NK-92 treated with Interleukin-12 subunit alpha and Interleukin-12 subunit beta, amount 100 ng/mL, for 24 hours (cell line): ENCODE data around the gene TEDC2.

Experiments used
- DNase-seq: peaks from one replicate; lab custom pipeline; 2025; lab: John Stamatoyannopoulos, UW

TEDC2 gene

DNA sequence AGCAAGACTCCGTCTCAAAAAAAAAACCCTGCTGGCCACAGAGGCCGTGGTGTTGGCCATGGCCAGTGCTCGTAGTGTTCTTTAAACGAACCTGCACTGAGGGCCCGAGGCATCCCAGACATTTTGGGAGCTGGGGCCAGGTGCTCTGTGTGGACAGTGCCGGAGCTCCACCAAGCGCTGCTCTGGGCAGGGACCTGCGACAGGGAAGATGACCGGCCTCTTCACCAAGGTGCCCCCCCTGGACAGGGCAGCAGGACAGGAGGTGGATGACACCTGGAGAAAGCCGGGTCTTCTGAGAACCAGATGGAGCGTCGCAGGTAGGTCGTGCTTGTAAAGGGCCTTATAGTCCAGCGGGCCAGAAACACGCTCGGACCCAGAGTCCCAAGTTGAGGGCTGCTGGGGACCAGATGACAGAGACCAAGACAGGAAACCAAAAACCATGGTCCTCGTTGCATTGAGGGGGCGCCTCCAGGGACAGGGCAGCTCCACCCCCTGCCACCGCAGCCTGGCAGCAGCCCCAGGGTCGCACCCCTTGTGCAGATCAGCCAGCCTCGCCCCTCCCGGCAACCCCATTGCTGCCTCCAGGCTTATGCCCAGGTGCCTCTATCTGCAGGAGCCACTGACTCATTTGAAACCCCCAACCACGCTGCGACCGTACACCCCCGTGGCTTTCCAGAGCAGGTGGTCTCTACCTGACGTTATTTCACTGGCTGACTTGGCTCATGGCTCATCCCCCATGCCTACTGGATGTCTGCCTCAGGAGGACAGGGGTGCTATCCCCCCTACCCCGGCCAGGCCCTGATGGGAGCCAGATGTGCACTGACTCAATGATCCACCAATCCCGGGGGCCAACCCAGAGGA lies 7.0 kb downstream of the TEDC2 start:
- no peak for DNase-seq

DNA sequence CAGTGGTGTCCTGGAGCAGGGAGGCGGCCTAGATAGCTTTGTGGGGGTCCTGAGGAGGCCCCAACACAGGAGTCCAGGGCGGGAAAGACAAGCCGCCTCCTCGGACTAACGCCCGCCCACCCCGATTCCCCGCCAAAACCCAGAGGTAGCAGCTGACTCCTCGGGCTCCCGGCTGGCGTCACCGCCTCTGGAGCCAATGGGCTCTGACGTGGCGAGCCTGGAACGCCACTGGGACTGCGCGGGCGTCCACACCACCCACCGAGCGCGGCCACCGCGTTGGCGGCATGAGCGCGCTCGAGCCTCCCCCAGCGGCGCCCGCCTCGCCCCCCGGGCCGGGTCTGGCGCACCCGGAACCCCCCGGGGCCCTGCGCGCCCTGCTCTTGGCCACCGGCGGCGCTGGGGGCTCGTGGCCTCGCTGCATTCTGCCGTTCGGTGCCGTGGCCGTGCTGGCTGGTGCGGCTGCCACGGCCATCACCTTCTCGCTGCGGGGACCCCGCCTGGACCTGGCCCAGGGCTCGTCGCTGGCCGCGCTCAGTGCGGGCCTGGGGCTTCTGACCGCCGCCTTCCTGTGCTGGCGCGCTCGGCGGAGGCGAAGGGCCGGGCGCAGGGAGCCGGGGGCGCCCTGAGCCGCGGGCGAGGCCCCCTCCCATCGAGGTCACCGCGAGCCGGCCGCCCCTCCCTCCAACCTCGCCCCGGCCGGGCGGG lies 7.8 kb downstream of the TEDC2 start:
- DNase-seq = no peak

DNA sequence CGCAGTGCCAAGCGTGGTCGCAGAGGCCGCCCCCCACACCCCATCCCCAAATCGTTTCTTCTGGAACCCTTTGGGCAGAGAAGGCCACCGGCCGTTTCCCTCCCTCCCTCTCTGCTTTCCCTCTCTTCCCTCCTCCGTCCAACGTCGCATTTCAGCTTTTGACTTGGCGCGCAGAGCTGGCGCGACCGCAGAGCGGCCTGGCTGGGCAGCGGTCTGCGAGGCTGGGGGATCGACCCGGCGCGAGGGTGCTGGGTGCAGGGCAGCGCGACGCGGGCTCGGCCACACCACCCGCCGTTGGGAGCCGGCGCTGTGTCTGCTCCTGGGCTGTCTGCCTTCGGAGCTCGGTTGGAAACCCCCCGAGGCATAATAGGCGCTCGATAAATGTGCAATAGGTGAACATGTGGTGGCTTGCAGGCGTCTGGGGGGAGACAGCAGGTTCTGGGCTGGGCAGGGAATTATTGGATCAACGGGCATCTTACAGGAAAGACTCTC lies 8.4 kb downstream of the TEDC2 start:
- no peak for DNase-seq

DNA sequence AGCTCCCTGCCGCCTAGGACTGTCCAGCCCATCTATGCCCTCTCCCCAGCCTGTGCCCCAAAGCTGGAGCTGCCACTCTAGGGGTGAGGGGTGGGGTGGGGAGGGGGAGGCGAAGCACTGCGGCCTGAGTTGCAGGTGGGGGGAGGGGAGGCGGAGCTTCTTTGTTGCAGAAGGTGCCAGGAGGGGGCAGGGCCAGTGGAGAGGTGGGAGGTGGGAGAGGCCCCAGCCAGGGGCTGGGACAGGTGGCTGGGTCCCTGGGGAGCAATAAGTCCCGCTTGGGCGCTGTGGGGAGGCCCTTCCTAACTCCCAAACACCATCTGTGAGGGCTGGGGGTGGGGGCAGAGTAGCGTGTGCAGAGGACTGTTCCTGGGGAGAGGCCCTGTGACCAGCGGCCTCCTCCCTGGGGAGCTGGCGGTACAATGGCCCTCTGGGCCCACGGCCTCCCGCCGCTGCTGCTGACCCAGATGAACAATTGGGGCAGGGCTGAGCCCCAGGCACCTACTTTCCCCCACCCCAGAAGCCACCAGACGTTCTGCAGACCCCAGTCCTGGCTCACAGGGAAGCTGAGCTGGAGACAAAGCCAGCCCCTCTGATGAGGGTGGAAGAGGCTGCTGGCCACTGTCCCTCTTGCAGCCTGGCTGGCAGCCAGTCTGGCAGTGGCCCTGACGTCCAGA lies 9.0 kb downstream of the TEDC2 start:
- DNase-seq = no peak

DNA sequence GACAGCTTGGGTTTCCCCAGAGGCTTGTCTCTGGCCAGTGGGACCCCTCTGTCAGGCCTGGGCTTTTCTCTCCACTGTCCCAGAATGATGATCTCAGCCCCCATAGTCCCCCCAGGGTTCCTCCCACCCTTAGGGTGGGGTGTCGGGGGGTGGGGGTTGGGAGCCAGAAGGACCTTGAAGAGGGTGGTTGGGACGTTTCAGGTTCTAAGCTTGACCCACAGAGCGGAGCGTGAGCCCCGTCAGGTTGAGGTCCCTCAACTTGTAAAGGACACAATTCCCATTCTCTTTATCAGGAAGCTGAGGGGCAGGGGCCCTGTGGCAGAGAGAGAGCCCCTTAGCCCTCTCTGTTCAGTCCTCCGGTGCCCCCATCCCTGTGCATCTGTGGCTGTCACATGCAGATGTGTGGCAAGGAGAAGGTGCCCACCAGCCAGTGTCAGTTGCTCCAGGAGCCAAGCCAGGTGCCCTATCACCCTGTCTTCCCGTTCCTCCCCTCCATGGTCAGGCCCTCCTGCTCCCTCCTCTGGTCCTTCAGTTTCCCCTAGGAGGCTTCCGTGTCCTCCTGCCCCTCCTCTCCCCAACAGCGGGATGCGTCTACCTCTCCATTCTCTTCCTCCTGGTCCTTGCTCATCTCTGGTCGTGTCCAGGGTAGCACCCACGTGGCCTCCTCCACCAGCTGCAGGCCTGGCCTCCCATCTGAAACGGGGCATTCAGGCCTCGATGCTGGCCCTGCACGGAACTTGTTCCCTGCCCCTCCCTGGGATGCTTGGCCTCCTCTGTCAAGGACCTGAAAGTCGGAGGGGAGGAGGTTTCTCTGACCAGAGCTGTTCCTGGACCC lies 9.7 kb downstream of the TEDC2 start:
- DNase-seq = no peak

DNA sequence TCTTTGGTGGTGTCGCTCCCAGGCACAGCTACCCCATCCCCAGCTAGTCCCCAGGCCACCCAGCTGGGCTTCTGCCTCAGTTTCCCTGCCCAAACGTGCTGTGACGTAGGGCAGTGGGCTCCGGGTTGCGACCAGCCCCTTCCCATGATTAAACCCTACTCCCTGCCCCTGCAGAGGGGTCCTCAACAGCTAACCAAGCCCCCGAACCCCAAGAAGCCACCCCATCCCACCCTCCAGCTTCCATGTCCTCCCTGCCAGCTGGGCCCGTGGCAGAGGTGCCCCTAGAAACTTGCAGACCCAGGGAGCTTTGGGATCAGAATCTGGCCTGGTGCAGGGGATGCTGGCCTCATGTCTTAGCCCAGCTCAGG lies 10.3 kb downstream of the TEDC2 start:
- DNase-seq = no peak

DNA sequence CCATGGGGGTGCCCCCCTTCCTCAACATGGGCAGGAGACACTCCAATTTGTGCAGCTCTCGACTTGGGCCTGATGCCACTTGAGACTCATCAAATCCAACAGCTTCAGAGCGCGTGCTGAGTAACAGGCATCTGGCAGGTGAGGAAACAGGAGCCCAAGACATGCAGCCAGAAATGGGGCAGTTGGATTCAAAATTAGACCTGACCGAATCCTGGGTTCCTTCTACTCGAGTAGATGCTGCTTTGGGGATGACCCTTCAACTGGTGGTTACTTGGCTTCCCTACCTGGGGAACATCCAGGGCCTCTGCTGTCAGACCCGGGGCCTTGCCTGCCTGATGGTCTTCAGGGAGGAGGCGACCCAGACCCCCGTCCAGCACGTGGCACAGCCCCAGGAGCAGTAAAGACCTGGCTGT lies 10.7 kb downstream of the TEDC2 start:
- no peak for DNase-seq

DNA sequence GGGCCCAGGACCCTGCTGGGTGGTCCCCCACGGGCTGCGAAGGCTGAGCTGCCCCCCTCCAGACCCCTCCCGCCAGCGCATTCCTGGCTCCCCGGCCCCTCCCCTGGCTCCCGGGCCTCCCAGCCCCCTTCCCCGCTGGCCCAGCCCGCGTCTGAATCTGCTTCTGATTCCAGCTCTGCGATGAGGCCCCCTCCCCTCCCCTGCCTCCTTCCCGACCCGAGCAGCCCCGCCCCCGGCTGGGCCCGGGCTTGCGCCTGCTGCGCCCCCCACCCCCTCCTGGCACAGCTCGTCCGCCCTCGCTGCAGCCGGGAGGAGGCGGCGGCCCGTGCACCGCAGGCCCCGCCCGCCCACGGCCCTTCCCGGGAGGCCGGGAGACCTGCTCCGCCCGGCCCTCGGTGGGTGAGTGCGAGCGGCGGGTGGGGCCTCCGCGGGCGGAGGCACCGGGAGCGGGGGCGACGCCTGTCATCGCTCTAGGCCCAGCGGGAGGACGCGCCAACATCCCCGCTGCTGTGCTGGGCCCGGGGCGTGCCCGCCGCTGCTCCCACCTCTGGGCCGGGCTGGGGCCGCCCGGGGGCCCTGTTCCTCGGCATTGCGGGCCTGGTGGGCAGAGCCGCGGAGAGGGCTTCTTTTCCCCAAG lies 11.2 kb downstream of the TEDC2 start, which contains the start of gene NTN3:
Gene NTN3, plus strand, starts transcription at position 282 of the 637 bp plus-strand sequence. CDS start 405 bp downstream, outside the sequence.
- DNase-seq = no peak

DNA sequence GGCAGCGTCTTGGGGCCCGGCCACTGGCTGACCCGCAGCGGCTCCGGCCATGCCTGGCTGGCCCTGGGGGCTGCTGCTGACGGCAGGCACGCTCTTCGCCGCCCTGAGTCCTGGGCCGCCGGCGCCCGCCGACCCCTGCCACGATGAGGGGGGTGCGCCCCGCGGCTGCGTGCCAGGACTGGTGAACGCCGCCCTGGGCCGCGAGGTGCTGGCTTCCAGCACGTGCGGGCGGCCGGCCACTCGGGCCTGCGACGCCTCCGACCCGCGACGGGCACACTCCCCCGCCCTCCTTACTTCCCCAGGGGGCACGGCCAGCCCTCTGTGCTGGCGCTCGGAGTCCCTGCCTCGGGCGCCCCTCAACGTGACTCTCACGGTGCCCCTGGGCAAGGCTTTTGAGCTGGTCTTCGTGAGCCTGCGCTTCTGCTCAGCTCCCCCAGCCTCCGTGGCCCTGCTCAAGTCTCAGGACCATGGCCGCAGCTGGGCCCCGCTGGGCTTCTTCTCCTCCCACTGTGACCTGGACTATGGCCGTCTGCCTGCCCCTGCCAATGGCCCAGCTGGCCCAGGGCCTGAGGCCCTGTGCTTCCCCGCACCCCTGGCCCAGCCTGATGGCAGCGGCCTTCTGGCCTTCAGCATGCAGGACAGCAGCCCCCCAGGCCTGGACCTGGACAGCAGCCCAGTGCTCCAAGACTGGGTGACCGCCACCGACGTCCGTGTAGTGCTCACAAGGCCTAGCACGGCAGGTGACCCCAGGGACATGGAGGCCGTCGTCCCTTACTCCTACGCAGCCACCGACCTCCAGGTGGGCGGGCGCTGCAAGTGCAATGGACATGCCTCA lies 12.0 kb downstream of the TEDC2 start:
- no peak for DNase-seq

DNA sequence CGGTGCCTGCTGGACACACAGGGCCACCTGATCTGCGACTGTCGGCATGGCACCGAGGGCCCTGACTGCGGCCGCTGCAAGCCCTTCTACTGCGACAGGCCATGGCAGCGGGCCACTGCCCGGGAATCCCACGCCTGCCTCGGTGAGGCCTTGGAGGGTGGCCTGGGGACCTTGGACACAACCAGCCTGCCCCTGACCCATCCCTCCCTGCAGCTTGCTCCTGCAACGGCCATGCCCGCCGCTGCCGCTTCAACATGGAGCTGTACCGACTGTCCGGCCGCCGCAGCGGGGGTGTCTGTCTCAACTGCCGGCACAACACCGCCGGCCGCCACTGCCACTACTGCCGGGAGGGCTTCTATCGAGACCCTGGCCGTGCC lies 12.6 kb downstream of the TEDC2 start:
- no peak for DNase-seq

DNA sequence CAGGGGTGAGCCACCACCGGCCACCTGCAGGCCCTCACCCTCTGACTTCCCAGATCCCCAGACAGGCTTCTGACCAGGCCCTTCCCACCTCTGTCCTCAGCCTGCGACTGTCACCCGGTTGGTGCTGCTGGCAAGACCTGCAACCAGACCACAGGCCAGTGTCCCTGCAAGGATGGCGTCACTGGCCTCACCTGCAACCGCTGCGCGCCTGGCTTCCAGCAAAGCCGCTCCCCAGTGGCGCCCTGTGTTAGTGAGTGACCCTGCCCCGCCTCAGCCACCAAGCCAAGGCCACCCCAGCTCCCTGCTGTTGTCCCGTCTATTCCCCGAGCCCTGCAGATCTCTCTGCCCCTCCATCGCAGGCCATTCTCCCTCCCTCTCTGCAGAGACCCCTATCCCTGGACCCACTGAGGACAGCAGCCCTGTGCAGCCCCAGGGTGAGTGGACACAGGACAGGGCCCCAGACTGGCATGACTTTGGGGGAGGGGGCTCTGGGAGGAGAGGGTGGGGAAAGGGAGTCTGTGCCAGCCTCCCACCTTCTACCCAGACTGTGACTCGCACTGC lies 13.1 kb downstream of the TEDC2 start:
- no peak for DNase-seq

DNA sequence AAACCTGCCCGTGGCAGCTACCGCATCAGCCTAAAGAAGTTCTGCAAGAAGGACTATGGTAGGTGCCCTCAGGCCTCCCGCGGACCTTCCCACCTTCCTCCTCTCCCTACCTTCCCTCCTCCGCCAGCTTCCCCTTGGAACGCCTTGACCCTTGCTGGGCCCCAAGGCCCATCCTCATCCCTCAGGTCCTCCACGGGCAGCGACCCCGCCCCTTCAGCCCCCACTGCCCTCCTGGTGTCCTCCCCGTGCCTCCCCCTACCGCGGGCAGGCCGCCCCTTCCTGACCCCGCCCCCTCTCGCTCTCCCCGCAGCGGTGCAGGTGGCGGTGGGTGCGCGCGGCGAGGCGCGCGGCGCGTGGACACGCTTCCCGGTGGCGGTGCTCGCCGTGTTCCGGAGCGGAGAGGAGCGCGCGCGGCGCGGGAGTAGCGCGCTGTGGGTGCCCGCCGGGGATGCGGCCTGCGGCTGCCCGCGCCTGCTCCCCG lies 13.6 kb downstream of the TEDC2 start:
- DNase-seq = no peak

DNA sequence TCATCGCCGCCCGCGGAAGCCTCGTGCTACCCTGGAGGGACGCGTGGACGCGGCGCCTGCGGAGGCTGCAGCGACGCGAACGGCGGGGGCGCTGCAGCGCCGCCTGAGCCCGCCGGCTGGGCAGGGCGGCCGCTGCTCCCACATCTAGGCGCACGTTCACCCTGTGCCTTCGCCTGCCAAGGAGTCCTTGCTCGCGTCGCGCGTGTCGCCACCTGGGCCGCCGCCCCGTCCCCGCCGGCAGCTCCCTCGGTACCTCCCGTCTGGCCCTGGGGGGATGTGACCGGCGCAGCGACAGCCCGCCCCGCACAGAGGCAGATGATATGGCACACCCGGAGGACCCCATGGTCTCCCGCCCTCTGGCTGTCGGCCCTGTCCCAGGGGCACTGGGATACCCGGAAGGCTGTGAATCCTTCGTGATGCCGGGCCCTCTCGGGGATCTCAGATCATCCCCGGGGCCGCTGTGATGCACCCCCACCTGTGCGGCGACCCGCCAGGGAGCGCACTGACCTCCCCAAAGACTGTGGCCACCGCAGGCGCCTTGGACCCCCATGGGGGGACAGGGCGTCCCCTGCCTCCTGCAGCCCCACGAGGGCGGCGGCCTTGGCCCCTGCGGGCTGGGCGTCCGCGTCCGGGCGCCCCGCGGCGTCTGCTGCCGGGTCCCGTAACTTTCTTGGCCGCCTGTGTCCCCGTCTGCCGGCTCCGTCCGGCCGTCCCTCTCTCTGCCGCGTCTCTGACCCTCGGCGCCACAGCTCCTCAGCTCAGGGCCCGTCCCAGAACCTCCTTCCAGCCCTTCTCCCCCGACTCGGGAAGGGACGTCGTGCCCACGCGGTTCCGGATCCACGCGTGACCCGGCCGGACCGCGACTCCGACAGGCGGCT lies 14.3 kb downstream of the TEDC2 start:
- peak; percentile 30 for DNase-seq

DNA sequence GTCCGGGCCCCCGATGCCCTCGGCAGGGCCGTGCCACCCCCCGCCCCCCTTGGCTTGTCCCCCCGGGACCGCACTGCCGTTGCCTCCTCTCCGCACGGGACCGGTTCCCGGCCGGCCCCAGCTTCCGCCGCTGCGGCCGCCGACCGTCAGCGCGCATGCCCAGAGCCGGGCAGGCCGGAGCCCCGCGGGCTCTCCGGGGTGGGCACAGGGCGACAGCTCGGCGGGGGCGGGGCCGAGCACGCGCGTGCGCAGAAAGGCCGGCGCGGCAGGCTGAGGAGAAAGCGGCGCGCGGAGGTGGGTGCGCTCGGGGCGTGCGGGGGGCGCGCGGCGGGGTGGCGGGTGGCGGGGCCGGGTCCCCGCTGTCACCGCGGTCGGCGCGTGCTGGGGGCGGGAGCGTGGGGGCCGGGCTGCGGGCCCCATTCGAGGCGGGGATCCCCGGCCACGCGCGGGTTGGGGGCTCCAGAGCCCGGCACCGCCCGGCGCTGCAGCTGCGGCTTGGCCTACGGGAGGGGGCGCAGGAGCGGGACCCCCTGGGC lies 15.0 kb downstream of the TEDC2 start, which contains the start of gene TBC1D24:
Gene TBC1D24, plus strand, starts transcription at position 251 of the 536 bp plus-strand sequence. CDS start 21,022 bp downstream, outside the sequence.
- DNase-seq = peak; percentile 82

DNA sequence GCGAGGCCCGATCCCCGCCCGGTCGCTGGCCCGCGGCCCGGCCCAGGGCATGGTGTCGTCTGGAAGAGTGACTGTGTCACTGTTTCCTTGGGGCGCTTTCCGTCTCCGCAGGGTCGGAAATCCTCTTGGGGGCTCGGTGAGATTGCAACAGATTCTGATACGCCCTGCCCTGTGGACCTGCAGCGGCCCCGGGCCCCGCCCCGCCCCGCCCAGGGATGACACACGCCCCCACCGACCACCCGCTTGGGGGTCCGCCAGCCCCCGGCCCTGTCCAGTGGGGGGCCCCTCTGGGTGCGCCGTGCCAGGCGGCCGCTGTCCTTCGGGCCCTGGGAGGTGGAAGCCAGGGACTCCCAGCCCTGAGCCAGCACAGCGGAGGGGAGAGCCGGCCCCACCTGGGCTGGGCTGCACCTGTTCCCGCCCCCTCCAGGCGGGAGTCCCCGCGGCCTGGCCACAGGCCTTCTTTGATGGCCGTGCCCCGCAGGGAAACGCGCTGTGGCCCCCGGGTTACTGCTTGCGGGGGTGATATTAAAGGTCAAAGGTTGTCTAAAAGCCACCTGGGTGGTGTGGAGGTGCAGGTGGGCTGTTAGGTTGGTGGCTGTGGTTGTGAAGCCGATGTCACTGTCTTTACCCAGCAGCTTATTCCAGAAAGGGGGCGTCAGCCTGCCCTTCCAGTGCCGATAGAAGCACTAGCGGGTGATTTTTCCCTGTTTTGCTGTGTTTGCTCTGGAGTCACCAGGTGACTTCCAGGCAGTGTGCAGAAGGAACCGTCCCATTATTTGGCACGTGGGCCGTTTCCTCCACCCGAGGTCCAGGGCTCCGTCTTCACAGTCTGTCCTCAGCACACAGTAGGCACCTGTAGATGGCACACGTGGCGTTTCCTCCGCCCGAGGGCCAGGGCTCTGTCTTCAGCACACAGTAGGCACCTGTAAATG lies 15.8 kb downstream of the TEDC2 start:
- no peak for DNase-seq

DNA sequence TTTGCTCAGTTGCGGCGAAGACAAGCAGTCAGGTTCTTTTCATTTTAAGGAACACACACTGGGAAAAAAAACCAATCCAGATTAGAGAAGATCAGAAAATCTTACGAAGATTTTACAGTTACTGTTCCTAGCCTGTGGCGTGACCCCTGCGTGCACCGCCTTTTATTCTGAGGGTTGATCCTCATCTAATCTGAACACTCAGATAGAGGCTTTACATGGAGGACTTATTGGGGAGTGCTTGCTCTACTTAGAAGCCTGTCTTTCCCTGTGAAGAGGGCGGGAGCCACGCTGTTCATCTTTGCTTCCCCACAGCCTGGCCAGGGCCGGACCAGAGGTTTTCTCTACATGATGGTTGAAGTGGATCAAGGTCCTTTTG lies 16.4 kb downstream of the TEDC2 start:
- no peak for DNase-seq

DNA sequence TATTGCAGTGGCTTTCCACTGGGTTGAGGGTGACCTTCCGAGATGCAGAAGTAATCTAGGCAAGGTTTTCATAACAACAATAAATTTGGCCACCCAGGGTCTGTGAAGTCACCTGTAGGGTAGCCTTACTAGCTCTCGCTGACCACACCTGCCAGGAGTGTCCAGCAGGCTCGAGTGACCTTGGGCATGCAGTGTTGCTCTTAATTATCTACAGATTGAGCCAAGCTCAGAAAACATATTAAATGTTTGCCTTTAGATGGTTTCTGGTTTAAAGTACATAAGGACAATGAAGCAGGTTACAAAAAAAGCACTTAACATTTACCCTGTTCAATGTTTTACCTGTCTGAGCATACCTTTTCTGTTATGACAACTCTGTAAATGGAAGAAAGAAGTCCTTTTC lies 16.8 kb downstream of the TEDC2 start:
- no peak for DNase-seq
